ENCODE data around the gene MARCHF10.

The MARCHF10 gene

DNA sequence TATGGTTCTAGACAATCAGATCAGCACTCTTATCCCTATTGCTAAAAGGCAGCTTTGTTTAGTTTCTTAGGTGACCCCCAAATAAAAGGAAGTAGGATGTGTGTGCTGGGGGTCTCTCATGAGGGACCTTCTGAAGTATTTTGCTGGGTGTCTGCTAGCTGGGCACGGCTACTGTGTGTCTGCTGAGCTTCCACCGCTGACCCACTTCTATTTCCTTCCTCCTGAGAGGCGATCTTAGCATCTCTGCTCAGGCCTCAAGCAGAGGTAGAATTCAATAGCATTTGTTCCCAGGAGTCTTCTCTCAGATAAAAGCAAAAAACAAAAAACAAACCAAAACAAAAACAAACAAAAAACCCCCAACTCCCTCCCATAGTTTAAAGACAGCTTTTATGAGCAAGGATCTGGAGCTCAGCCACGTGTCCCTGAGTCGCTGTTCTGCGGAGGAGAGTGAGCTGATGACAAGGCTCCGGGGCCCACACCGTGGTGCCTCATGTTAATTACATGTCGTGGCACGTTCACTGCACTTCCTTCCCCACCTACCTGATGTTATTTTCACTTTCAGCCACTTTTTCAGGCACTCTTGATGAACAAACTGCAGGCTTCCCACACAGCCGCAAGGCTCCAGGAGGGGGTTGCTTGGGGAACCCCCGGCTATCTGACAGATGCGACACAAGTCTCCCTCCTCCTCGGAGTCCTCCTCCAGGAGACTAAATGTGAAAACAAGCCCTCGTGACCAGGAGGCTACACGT is 83.5 kb downstream of the MARCHF10 start:
- H3K4me1 ChIP-seq (ENCODE audit: control insufficient read depth, insufficient read depth, low read length), result peaks cover 17% of the 10 kb centered on the region
- no peaks in the 10 kb centered on the region for H3K27me3 ChIP-seq (ENCODE audit: control insufficient read depth, insufficient read depth, low read length)
- no peak overlapping the region for H3K27ac ChIP-seq (ENCODE audit: low read depth, low read length)
- no peak overlapping the region for H3K9ac ChIP-seq (ENCODE audit: low read length)
- H3K9me3 ChIP-seq (ENCODE audit: control insufficient read depth, insufficient read depth, low read depth, low read length), result peaks cover 6% of the 10 kb centered on the region
- H3K36me3 ChIP-seq (ENCODE audit: control insufficient read depth, insufficient read depth, low read length), result no peaks in the 10 kb centered on the region
- no peak overlapping the region for H3K4me3 ChIP-seq (ENCODE audit: low read depth, low read length)

DNA sequence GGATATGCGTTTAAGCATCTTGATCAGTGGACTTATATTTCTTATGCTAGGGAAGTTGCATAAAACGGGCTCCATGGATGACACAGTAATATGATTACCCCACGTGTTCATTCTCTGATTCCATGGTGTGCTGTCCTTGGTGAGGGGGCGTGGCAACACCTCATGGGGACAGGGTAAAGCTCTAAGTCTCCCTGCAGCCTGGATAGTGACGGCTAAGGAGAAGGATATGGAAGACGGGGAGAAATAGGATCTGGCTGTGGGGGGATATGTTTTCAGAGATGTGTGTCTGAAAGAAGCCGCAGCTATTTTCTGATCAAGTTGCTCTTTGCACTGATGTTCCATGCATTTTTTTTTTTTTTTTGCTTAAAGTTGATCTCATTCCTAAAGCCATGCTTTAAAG is 84.3 kb downstream of the MARCHF10 start:
- Histone ChIP-seq H3K27ac (ENCODE audit: low read depth, low read length) (no peak overlapping the region), H3K4me1 (ENCODE audit: control insufficient read depth, insufficient read depth, low read length) (peaks cover 17% of the 10 kb centered on the region), H3K36me3 (ENCODE audit: control insufficient read depth, insufficient read depth, low read length) (no peaks in the 10 kb centered on the region), H3K9ac (ENCODE audit: low read length) (no peak overlapping the region), H3K9me3 (ENCODE audit: control insufficient read depth, insufficient read depth, low read depth, low read length) (peaks cover 6% of the 10 kb centered on the region), H3K4me3 (ENCODE audit: low read depth, low read length) (no peak overlapping the region), H3K27me3 (ENCODE audit: control insufficient read depth, insufficient read depth, low read length) (no peaks in the 10 kb centered on the region)

DNA sequence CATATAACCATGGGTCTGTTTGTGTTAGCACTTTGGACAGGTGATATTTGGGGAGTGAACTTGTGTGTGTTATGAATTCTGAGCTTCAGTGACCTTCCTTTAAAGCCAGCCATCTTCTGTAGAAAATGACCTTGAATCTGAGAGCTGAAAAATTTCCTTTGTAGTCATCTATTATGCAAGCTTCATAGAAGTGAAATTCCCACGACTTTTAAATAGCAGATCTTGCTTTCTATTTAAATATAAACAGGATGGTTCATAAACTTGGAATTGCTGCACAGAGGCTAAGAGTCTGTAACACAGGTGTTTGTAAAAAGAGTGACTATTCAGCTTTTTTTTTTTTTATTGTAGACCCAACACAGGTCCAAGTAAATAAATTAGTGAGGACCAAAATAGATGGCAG is 85.5 kb downstream of the MARCHF10 start:
- no peak overlapping the region for H3K27ac ChIP-seq (ENCODE audit: low read depth, low read length)
- H3K9me3 ChIP-seq (ENCODE audit: control insufficient read depth, insufficient read depth, low read depth, low read length), result no peaks in the 10 kb centered on the region; the same call in 1 of the 2 replicates
- peaks cover 17% of the 10 kb centered on the region for H3K4me1 ChIP-seq (ENCODE audit: control insufficient read depth, insufficient read depth, low read length)

DNA sequence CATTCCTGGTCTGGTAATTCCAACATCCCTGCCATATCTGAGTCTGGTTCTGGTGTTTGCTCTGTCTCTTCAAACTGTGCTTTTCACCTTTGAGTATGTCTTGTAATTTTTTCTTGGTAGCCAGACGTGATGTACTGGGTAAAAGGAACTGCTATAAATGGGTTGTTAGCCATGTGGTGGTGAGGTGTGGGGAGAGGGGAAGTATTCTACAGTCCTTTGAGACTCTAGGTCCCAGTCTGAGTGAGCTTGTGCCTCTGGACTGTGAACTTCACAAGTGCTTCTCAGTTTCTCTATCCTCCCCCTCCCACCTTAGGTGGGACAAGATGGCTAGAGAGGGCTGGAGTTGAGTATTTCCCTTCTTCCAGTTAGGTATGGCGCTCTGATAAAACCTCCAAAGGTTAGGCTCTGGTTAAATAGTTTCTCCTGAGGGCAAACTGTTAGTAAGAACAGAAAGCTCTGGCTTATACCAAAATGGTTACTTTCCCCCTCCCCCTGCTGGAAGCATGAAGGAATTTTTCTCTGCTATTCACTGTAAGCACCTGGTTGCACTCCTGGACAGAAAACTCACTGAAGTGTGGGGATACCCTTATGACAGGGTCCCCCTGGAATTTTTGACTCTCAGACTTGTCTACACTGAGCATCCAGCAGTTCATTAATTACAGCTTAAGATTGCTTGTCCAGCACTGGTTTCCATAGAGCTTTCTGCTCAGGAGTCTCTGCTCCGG is 87.8 kb downstream of the MARCHF10 start:
- H3K9me3 ChIP-seq (ENCODE audit: control insufficient read depth, insufficient read depth, low read depth, low read length), result no peaks in the 10 kb centered on the region; the same call in 1 of the 2 replicates
- H3K4me3 ChIP-seq (ENCODE audit: low read depth, low read length), result no peak overlapping the region
- H3K9ac ChIP-seq (ENCODE audit: low read length), result no peak overlapping the region
- H3K36me3 ChIP-seq (ENCODE audit: control insufficient read depth, insufficient read depth, low read length), result no peaks in the 10 kb centered on the region
- peaks cover 21% of the 10 kb centered on the region for H3K4me1 ChIP-seq (ENCODE audit: control insufficient read depth, insufficient read depth, low read length)
- H3K27ac ChIP-seq (ENCODE audit: low read depth, low read length), result no peak overlapping the region
- no peaks in the 10 kb centered on the region for H3K27me3 ChIP-seq (ENCODE audit: control insufficient read depth, insufficient read depth, low read length)

More for the DNA sequence above, 85.5 kb downstream of the MARCHF10 start:
- H3K4me3 ChIP-seq (ENCODE audit: low read depth, low read length), result no peak overlapping the region
- H3K36me3 ChIP-seq (ENCODE audit: control insufficient read depth, insufficient read depth, low read length), result no peaks in the 10 kb centered on the region
- no peaks in the 10 kb centered on the region for H3K27me3 ChIP-seq (ENCODE audit: control insufficient read depth, insufficient read depth, low read length)
- H3K9ac ChIP-seq (ENCODE audit: low read length), result no peak overlapping the region

DNA sequence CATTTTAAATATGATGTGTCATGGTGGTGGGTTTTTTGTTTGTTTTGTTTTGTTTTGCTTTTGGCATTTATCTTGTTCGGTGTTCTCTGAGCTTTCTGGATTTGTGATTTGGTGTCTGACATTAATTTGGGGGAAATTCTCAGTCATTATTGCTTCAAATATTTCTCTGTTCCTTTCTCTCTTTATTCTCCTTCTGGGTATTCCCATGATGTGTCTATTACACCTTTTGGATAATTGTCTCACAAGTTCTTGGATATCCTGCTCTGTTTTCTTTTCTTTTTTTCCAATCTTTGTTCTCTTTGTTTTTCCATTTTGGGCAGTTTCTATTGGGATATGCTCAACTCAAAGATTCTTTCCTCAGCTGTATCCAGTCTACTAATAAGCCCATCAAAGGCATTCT is 88.5 kb downstream of the MARCHF10 start:
- H3K4me1 ChIP-seq (ENCODE audit: control insufficient read depth, insufficient read depth, low read length), result peaks cover 18% of the 10 kb centered on the region

DNA sequence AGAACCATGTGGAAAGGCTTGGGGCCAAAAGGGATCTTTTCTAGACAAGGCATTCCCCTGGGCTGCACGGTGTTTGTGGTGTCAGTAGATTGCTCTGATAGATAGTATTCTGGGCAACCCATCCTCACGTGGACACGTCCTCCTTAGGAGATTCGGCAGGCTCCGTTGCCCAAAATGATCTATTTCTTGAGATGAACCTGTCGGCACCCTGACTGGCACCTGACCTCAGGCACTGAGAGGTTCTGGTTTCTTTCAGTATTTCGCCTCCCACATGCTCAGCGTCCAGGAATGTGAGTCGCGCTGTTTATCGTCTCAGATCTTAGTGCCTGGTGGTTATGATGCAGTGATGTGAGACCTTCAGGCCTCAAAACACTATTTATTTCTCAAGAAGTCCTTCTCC is 89.7 kb downstream of the MARCHF10 start:
- no peak overlapping the region for H3K27ac ChIP-seq (ENCODE audit: low read depth, low read length)
- no peaks in the 10 kb centered on the region for H3K27me3 ChIP-seq (ENCODE audit: control insufficient read depth, insufficient read depth, low read length)
- no peak overlapping the region for H3K4me3 ChIP-seq (ENCODE audit: low read depth, low read length)
- no peaks in the 10 kb centered on the region for H3K36me3 ChIP-seq (ENCODE audit: control insufficient read depth, insufficient read depth, low read length)
- peaks cover 10% of the 10 kb centered on the region for H3K4me1 ChIP-seq (ENCODE audit: control insufficient read depth, insufficient read depth, low read length)
- H3K9me3 ChIP-seq (ENCODE audit: control insufficient read depth, insufficient read depth, low read depth, low read length), result no peaks in the 10 kb centered on the region; the same call in 1 of the 2 replicates
- H3K9ac ChIP-seq (ENCODE audit: low read length), result no peak overlapping the region

More for the DNA sequence above, 88.5 kb downstream of the MARCHF10 start:
- H3K36me3 ChIP-seq (ENCODE audit: control insufficient read depth, insufficient read depth, low read length), result no peaks in the 10 kb centered on the region
- no peak overlapping the region for H3K4me3 ChIP-seq (ENCODE audit: low read depth, low read length)
- H3K9ac ChIP-seq (ENCODE audit: low read length), result no peak overlapping the region
- H3K27me3 ChIP-seq (ENCODE audit: control insufficient read depth, insufficient read depth, low read length), result no peaks in the 10 kb centered on the region
- H3K27ac ChIP-seq (ENCODE audit: low read depth, low read length), result no peak overlapping the region
- no peaks in the 10 kb centered on the region; the same call in 1 of the 2 replicates for H3K9me3 ChIP-seq (ENCODE audit: control insufficient read depth, insufficient read depth, low read depth, low read length)

DNA sequence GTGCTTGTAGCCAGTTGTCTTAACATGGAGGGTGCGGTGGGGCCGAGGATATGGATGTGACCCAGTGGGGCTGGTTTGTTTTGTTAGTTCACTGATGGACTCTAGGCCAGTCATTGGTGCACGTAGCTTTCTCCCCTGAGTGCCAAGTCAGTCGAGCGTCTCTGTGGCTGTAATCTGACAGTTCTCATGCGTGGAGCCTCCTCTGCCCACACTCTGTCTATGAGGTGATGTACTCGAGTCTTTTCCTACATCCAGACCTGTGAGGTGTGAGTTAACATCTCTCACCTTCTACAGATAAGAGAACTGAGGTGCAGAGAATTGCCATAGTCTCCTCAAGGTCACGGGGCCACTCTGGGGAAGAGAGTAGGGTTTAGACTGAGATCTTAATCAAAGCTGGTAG is 90.2 kb downstream of the MARCHF10 start:
- H3K4me3 ChIP-seq (ENCODE audit: low read depth, low read length), result no peak overlapping the region
- peaks cover 10% of the 10 kb centered on the region for H3K4me1 ChIP-seq (ENCODE audit: control insufficient read depth, insufficient read depth, low read length)
- no peaks in the 10 kb centered on the region; the same call in 1 of the 2 replicates for H3K9me3 ChIP-seq (ENCODE audit: control insufficient read depth, insufficient read depth, low read depth, low read length)
- H3K27ac ChIP-seq (ENCODE audit: low read depth, low read length), result no peak overlapping the region
- H3K27me3 ChIP-seq (ENCODE audit: control insufficient read depth, insufficient read depth, low read length), result no peaks in the 10 kb centered on the region
- no peak overlapping the region for H3K9ac ChIP-seq (ENCODE audit: low read length)
- H3K36me3 ChIP-seq (ENCODE audit: control insufficient read depth, insufficient read depth, low read length), result no peaks in the 10 kb centered on the region

DNA sequence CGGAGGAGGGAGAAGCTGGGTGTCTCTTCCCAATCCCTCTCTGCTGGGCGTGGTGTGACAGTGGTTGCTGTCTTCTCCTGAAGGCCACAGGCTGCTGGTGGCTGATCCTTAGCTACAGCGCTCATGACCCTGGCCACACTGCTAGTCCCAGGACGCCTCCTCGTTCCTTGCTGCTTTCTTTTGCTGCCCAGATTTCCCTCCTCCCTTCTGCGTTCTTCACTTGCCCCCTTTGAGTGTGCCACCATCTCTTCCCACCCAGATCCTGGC is 90.6 kb downstream of the MARCHF10 start:
- no peak overlapping the region for H3K4me3 ChIP-seq (ENCODE audit: low read depth, low read length)
- peaks cover 10% of the 10 kb centered on the region for H3K4me1 ChIP-seq (ENCODE audit: control insufficient read depth, insufficient read depth, low read length)
- no peaks in the 10 kb centered on the region for H3K27me3 ChIP-seq (ENCODE audit: control insufficient read depth, insufficient read depth, low read length)
- H3K9me3 ChIP-seq (ENCODE audit: control insufficient read depth, insufficient read depth, low read depth, low read length), result no peaks in the 10 kb centered on the region; the same call in 1 of the 2 replicates
- H3K36me3 ChIP-seq (ENCODE audit: control insufficient read depth, insufficient read depth, low read length), result no peaks in the 10 kb centered on the region
- no peak overlapping the region for H3K9ac ChIP-seq (ENCODE audit: low read length)
- no peak overlapping the region for H3K27ac ChIP-seq (ENCODE audit: low read depth, low read length)

DNA sequence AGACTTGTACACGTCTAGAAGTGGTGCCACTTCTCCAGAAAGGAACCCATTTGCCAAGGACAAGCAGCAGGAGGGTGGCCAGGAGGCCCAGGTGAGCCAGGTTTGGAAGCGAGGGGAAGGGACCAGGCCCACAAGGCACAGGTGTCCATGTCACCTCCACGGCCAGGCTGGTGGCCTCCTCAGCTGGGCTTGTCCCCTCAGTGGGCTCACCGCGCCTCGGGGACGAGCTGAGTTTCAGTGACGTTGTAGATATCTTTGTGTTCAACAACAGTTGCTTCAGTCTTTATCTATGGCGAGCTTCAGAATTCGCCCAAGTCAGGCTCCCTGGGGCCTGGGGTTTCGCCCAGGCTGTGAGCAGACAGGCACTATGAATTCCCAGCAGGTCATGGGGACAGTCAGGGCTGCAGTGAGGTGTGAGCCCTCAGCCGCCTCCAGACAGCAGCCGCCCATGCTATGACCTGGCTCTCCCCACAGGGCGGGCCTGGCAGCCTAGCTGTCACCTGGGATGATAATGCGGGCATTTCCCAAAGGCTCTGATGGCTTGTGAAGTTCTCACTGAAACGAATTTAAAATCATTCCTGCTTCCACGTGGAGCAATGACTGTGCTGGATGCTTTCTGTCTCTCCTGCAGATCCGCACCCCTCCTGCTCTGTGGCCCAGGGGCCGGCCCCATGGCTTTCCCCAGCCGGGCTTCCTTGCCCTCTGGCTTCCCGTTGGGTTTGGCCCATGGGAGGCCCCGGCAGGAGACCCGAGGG is 91.1 kb downstream of the MARCHF10 start:
- Histone ChIP-seq H3K27ac (ENCODE audit: low read depth, low read length) (no peak overlapping the region), H3K9ac (ENCODE audit: low read length) (peak overlapping the region; percentile 32), H3K4me1 (ENCODE audit: control insufficient read depth, insufficient read depth, low read length) (peaks cover 11% of the 10 kb centered on the region), H3K36me3 (ENCODE audit: control insufficient read depth, insufficient read depth, low read length) (no peaks in the 10 kb centered on the region), H3K4me3 (ENCODE audit: low read depth, low read length) (no peak overlapping the region), H3K9me3 (ENCODE audit: control insufficient read depth, insufficient read depth, low read depth, low read length) (no peaks in the 10 kb centered on the region; the same call in 1 of the 2 replicates), H3K27me3 (ENCODE audit: control insufficient read depth, insufficient read depth, low read length) (no peaks in the 10 kb centered on the region)

DNA sequence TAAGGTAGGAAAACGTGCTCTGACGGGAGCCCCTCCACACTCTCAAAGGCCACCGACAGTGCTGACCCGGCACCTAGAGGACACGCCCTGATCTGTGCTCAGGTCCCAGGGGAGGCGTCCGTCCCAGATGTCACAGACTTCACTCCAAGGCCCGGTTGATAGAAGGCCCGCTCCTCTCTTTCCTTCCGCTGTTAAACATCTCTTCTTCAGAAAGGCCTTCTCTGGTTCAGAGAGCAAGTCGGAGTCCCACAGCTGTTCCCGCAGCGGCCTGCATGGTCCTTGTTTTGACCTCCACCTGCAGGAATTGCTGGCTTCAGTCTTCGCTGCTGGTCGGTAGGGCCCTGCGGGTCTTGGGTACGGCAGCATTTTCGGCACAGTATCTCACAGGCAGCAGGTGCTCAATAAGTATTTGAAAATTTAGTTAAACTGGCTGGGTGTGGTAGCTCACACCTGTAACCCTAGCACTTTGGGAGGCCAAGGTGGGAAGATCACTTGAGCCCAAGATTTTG is 92.2 kb downstream of the MARCHF10 start:
- Histone ChIP-seq H3K4me1 (ENCODE audit: control insufficient read depth, insufficient read depth, low read length) (peaks cover 17% of the 10 kb centered on the region), H3K27ac (ENCODE audit: low read depth, low read length) (no peak overlapping the region), H3K4me3 (ENCODE audit: low read depth, low read length) (no peak overlapping the region), H3K9ac (ENCODE audit: low read length) (no peak overlapping the region), H3K27me3 (ENCODE audit: control insufficient read depth, insufficient read depth, low read length) (no peaks in the 10 kb centered on the region), H3K9me3 (ENCODE audit: control insufficient read depth, insufficient read depth, low read depth, low read length) (no peaks in the 10 kb centered on the region; the same call in 1 of the 2 replicates), H3K36me3 (ENCODE audit: control insufficient read depth, insufficient read depth, low read length) (no peaks in the 10 kb centered on the region)

All from HUES6 (cell line).